HUES64 (cell line): ENCODE data around the gene MAST4.
"Not testable (repeated sequence)": the region's sequence is repeated elsewhere in the genome, so short reads cannot be mapped to it uniquely, and the experiment has no call there.

ENCODE experiments used
- H3K27ac ChIP-seq: 2 replicates; pipeline ENCODE4 v1.7.0; 2013; ENCODE audit warnings: low read depth, low read length, inconsistent platforms
- H3K27me3 ChIP-seq: 2 replicates; pipeline ENCODE4 v1.6.1; 2013; ENCODE audit warnings: mild to moderate bottlenecking, low read length; ENCODE audit not compliant: insufficient read depth
- H3K36me3 ChIP-seq: 2 replicates; pipeline ENCODE4 v1.6.1; 2013; ENCODE audit warnings: mild to moderate bottlenecking, low read length; ENCODE audit not compliant: insufficient read depth
- H3K4me1 ChIP-seq: 2 replicates; pipeline ENCODE4 v1.6.1; 2013; ENCODE audit warnings: mild to moderate bottlenecking, low read length, moderate library complexity; ENCODE audit not compliant: insufficient read depth
- H3K4me3 ChIP-seq: 2 replicates; pipeline ENCODE4 v1.5.1; 2013; ENCODE audit warnings: mild to moderate bottlenecking, low read length, moderate library complexity
- H3K9ac ChIP-seq: 2 replicates; pipeline ENCODE4 v1.6.1; 2013; ENCODE audit warnings: mild to moderate bottlenecking, low read depth, low read length
- H3K9me3 ChIP-seq: 2 replicates; pipeline ENCODE4 v1.6.1; 2013; ENCODE audit warnings: low read depth, low read length; ENCODE audit not compliant: insufficient read depth
- whole genome bisulfite sequencing: fragments of 150-250, 120-280 bp; methylation state at CpG from one replicate; pipeline ENCODE4 v1.1.7; 2013; ENCODE audit warnings: missing lambda C conversion rate; 5-methylcytosine and 5-hydroxymethylcytosine counted together

MAST4 gene

DNA sequence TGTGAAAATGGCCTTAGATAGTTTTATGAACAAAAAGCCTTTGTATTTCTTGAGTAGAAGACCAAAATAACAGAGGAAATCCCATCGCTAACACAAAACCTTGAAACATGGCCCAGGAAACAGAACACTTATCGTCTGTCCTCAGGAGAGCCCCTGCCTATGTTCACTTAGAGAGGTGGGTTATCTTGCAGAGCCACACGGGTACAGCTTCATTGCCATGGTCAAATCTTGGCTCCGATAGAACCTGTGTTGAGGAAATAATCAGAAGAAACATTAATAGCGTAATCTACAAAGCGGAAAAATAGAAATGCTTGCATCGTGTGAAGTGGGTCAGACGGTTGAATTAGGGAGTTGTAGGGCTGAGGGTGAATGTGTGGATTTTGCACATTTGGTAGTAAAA, 216.1 kb downstream of the MAST4 start:
- H3K9me3 ChIP-seq, result no peaks in the 10 kb centered on the region
- H3K4me3 ChIP-seq, result no peak overlapping the region
- WGBS, result 93% methylated on average over 8 of the region's 8 CpGs
- no peaks in the 10 kb centered on the region for H3K36me3 ChIP-seq
- H3K9ac ChIP-seq, result no peak overlapping the region
- no peaks in the 10 kb centered on the region for H3K27me3 ChIP-seq
- H3K4me1 ChIP-seq, result peaks cover 13% of the 10 kb centered on the region
- H3K27ac ChIP-seq, result no peak overlapping the region

GRCh38 chr5:66813306-66813705, 217.1 kb downstream of the MAST4 start:
- Histone ChIP-seq H3K36me3 (no peaks in the 10 kb centered on the region), H3K27me3 (no peaks in the 10 kb centered on the region)
- WGBS, result 95% methylated on average over 1 of the region's 1 CpG

GRCh38 chr5:66814146-66814991, 218.2 kb downstream of the MAST4 start:
- Histone ChIP-seq H3K27me3 (no peaks in the 10 kb centered on the region), H3K9ac (no peak overlapping the region), H3K4me3 (no peak overlapping the region), H3K36me3 (no peaks in the 10 kb centered on the region), H3K4me1 (peaks cover 13% of the 10 kb centered on the region), H3K27ac (no peak overlapping the region), H3K9me3 (no peaks in the 10 kb centered on the region)
- 42% methylated on average over 6 of the region's 6 CpGs for WGBS

More at GRCh38 chr5:66813306-66813705, 217.1 kb downstream of the MAST4 start:
- no peaks in the 10 kb centered on the region for H3K9me3 ChIP-seq
- H3K27ac ChIP-seq, result no peak overlapping the region
- no peak overlapping the region for H3K9ac ChIP-seq
- H3K4me3 ChIP-seq, result no peak overlapping the region
- H3K4me1 ChIP-seq, result peaks cover 13% of the 10 kb centered on the region

GRCh38 chr5:66818304-66818934, 222.2 kb downstream of the MAST4 start:
- 92% methylated on average over 5 of the region's 5 CpGs for WGBS

GRCh38 chr5:66818935-66819328, 222.7 kb downstream of the MAST4 start:
- Histone ChIP-seq H3K4me3 (no peak overlapping the region), H3K36me3 (no peaks in the 10 kb centered on the region), H3K9me3 (no peaks in the 10 kb centered on the region), H3K27ac (no peak overlapping the region), H3K9ac (no peak overlapping the region), H3K4me1 (peaks cover 11% of the 10 kb centered on the region), H3K27me3 (no peaks in the 10 kb centered on the region)
- WGBS, result 87% methylated on average over 4 of the region's 4 CpGs

More at GRCh38 chr5:66818304-66818934, 222.2 kb downstream of the MAST4 start:
- Histone ChIP-seq H3K9me3 (no peaks in the 10 kb centered on the region), H3K4me1 (peaks cover 13% of the 10 kb centered on the region), H3K9ac (no peak overlapping the region), H3K27ac (no peak overlapping the region), H3K36me3 (no peaks in the 10 kb centered on the region), H3K4me3 (no peak overlapping the region), H3K27me3 (no peaks in the 10 kb centered on the region)

- Histone ChIP-seq H3K36me3 (no peaks in the 10 kb centered on the region), H3K4me1 (0 out of 2 replicates have a peak, but pooled peaks cover under 1% of the 10 kb centered on the region), H3K9me3 (no peaks in the 10 kb centered on the region), H3K27me3 (no peaks in the 10 kb centered on the region), H3K9ac (no peak overlapping the region), H3K27ac (no peak overlapping the region), H3K4me3 (no peak overlapping the region)
- WGBS, result 96% methylated on average over 5 of the region's 5 CpGs
Observed at GRCh38 chr5:66820630-66821207, 224.5 kb downstream of the MAST4 start.

DNA sequence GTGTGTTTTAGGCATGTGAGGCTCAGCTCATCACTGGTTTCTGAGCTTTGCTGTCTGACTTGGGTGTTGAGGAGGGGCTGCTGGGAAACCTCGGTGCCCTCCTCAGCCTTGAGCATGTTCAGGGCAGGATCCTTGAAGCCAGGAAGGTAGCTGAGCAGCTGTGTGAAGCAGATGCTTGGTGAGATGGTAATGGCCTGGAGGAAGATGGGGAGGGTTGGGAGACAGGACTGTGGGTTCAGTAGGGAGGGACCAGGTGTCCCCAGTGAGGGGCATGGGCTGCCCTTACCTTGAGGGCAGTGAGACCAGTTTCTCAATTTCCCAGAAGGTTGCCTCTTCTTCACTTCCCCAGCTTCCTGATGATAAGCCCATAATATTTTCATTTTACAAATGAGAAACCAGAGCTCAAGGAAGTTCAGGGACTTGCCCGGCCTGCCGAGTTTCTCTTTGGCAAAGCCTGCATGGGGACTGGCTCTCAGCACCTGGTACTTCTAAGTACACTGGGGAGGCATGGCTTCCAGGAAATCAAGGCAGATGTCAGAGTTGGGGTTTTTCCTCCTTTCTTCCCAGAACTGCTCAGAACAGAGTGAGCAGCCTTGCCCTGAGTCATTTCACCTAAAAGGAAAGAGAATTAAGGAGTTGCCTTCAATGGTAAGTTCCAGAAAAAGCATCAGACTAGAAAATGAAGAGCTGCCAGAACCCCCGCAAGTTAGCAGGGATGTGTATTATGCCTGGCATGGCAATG, 225.7 kb downstream of the MAST4 start:
- Histone ChIP-seq H3K36me3 (no peaks in the 10 kb centered on the region), H3K4me1 (peaks cover 12% of the 10 kb centered on the region), H3K9ac (no peak overlapping the region), H3K27me3 (no peaks in the 10 kb centered on the region), H3K4me3 (no peak overlapping the region), H3K27ac (no peak overlapping the region), H3K9me3 (no peaks in the 10 kb centered on the region)
- 89% methylated on average over 4 of the region's 4 CpGs for WGBS

DNA sequence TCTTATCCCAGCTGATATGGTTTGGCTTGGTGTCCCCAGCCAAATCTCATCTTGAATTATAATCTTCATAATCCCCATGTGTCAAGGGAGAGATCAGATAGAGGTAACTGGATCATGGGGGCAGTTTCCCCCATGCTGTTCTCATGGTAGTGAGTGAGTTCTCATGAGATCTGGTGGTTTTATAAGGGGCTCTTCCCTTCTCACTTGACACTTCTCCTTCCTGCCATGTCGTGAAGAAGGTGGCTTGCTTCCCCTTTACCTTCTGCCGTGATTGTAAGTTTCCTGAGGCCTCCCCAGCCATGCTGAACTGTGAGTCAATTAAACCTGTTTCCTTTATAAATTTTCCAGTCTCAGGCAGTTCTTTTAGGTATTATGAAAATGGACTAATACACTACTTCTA, 226.7 kb downstream of the MAST4 start:
- peaks cover 22% of the 10 kb centered on the region for H3K4me1 ChIP-seq
- H3K9me3 ChIP-seq, H3K4me3 ChIP-seq, H3K27me3 ChIP-seq, H3K9ac ChIP-seq, H3K36me3 ChIP-seq, H3K27ac ChIP-seq: not testable (repeated sequence)
- 94% methylated on average over 2 of the region's 2 CpGs for whole genome bisulfite sequencing

DNA sequence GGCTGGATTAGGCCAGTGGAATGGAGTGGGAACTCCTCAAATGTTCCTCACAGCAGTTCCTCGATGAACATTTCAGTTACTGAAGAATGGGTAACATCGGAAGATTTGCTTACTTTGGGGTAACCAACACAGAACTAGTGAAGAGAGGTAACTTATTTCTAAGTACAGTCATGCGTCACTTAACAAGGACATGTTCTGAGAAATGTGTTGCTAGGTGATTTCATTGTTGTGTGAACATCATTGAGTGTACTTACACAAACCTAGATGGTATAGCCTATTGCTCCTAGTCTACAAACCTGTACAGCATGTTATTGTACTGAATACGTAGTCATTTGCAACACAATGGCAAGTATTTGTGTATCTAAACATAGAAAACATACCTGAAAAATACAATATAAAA, 228.3 kb downstream of the MAST4 start:
- no peaks in the 10 kb centered on the region for H3K9me3 ChIP-seq
- H3K9ac ChIP-seq, result no peak overlapping the region
- no peak overlapping the region for H3K27ac ChIP-seq
- no peaks in the 10 kb centered on the region for H3K27me3 ChIP-seq
- WGBS, result 97% methylated on average over 3 of the region's 4 CpGs
- H3K4me1 ChIP-seq, result peaks cover 35% of the 10 kb centered on the region
- no peak overlapping the region for H3K4me3 ChIP-seq
- H3K36me3 ChIP-seq, result no peaks in the 10 kb centered on the region

DNA sequence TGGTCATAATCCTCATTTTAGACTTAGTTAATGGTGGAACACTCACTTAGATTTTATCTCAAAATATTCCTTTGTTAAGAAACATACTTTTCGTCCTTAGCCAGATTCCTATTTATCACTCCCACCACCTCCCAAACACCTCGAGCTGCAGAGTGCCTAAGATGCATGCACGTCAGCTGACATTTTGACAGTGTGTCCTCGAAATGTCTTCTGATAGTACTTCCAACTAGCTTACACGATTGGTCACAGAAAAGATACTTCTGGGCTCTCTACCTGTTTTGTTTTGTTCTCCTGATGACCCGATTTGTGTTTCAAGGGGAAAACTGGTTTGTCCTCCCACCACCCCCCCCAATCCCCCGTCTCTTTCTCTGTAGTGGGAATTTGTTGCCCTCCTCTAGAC, 230.1 kb downstream of the MAST4 start:
- no peaks in the 10 kb centered on the region for H3K36me3 ChIP-seq
- H3K9me3 ChIP-seq, result no peaks in the 10 kb centered on the region
- H3K4me3 ChIP-seq, result no peak overlapping the region
- WGBS, result 83% methylated on average over 6 of the region's 7 CpGs
- no peak overlapping the region for H3K9ac ChIP-seq
- peaks cover 53% of the 10 kb centered on the region for H3K4me1 ChIP-seq
- H3K27me3 ChIP-seq, result no peaks in the 10 kb centered on the region
- no peak overlapping the region for H3K27ac ChIP-seq

DNA sequence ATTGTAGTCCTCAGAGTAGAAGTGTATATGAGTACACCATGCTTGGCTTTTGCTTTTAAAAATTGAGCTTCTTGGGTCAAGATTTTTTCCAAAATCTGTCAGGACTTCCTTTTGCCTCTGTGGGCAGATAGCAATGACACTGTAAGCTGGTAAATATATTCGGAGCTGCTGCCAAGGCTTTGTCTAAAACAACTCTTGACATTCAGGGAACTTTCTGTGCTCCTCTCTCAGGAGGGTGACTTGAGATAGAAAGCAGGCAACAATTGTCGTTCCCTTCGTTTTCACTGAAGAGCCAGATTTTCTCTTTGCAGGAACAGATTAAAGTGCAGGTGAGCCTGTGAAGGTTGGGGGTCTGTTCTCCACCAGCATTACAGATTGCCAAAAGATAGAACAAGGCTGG, 230.5 kb downstream of the MAST4 start:
- no peak overlapping the region for H3K9ac ChIP-seq
- no peaks in the 10 kb centered on the region for H3K27me3 ChIP-seq
- WGBS, result 41% methylated on average over 3 of the region's 3 CpGs
- no peak overlapping the region for H3K4me3 ChIP-seq
- H3K9me3 ChIP-seq, result no peaks in the 10 kb centered on the region
- peaks cover 56% of the 10 kb centered on the region for H3K4me1 ChIP-seq
- peak overlapping the region; percentile 34; the same call in 1 of the 2 replicates for H3K27ac ChIP-seq
- H3K36me3 ChIP-seq, result no peaks in the 10 kb centered on the region
